ENCODE data around the gene PRKCH.

PRKCH gene

DNA sequence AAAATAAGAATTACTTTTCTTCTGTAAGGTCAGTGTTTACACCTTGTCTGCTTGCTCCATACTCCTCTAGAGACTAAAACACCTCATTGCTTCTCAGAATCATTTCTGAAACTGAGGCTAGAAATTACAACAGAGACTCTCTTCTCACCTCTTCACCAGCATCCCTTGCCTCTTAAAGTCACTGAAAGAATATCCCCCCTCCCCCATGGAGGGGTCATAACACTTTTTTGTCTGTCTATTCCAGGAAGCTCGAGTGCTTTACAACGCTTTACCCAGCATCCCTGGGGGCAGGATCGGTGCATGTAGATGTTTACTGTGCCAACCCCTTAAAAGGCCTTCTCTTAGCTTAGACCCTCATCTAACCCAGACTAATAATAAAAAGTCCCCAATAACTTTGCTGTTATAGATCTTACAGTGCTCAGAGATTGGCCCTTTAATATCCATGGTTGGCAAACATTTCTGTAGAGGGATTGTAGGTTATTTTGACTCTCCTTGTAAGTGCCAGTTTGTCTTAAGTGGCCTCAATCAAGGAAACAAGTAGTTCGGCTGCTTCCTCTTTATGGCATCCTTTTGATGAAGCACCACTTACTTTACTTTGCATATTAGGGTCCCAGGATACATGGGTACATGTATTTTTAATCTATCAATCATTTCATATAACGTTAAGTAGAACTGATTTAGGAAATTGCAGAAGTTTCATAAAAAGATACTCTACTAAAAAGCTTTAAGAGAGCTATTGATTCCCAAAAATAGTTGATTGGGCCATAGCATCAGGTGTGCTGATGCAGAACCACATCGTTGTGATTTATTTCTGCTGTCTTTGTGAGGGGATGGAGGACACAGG lies 29.3 kb downstream of the PRKCH start:
- no peak overlapping the region for H2BK15ac ChIP-seq (ENCODE audit: low read depth, poor library complexity, severe bottlenecking)
- no peak overlapping the region for H3K23ac ChIP-seq (ENCODE audit: low read length in 2 of 2)
- no peak overlapping the region for H3K9ac ChIP-seq (ENCODE audit: low read length)
- no peaks in the 10 kb centered on the region for H3K9me3 ChIP-seq (ENCODE audit: control insufficient read depth, low read length)
- H3K27ac ChIP-seq (ENCODE audit: low read length, poor library complexity, severe bottlenecking), result no peak overlapping the region
- H2AK5ac ChIP-seq (ENCODE audit: low read length, severe bottlenecking), result no peak overlapping the region
- no peak for DNase-seq
- H3K4me3 ChIP-seq (ENCODE audit: insufficient read depth in 1 of 2, low read depth in 1 of 2, low read length in 2 of 2), result no peak overlapping the region
- H3K4ac ChIP-seq (ENCODE audit: low read depth in 1 of 2, low read length in 2 of 2), result no peak overlapping the region
- no peak overlapping the region for H2BK120ac ChIP-seq (ENCODE audit: low read depth, low read length)
- no peak overlapping the region for H2AFZ ChIP-seq (ENCODE audit: low read depth, low read length)
- no peak overlapping the region for H3K14ac ChIP-seq (ENCODE audit: low read length in 2 of 2)
- no peak overlapping the region for H4K8ac ChIP-seq (ENCODE audit: low read length)
- H3K27me3 ChIP-seq (ENCODE audit: control insufficient read depth in 1 of 2, insufficient read depth in 1 of 2, low read length in 2 of 2), result peaks cover 0 to 6% of the 10 kb centered on the region in 2 experiments
- no peak overlapping the region for H2BK5ac ChIP-seq (ENCODE audit: low read depth, low read length, poor library complexity, severe bottlenecking)
- H3K18ac ChIP-seq (ENCODE audit: low read depth in 1 of 2, low read length in 2 of 2), result no peak overlapping the region
- H3K4me1 ChIP-seq (ENCODE audit: control insufficient read depth, insufficient read depth, low read depth, low read length), result peaks cover under 1% of the 10 kb centered on the region
- H4K91ac ChIP-seq (ENCODE audit: low read length), result no peak overlapping the region
- H3K36me3 ChIP-seq (ENCODE audit: control insufficient read depth in 1 of 2, insufficient read depth in 2 of 2, low read depth in 1 of 2, low read length in 2 of 2), result no peaks in the 10 kb centered on the region
- no peak overlapping the region for H3K4me2 ChIP-seq (ENCODE audit: low read length, poor library complexity, severe bottlenecking)
- WGBS, result 87% methylated on average over 5 of the region's 6 CpGs
- H3K79me1 ChIP-seq (replicated peaks; ENCODE audit: low read length, poor library complexity, severe bottlenecking), result no peaks in the 10 kb centered on the region
- no peak overlapping the region for H2BK12ac ChIP-seq (ENCODE audit: low read length in 2 of 2)

- Histone ChIP-seq H3K4me3 (ENCODE audit: insufficient read depth in 1 of 2, low read depth in 1 of 2, low read length in 2 of 2) (no peak overlapping the region), H3K36me3 (ENCODE audit: control insufficient read depth in 1 of 2, insufficient read depth in 2 of 2, low read depth in 1 of 2, low read length in 2 of 2) (no peaks in the 10 kb centered on the region), H4K8ac (ENCODE audit: low read length) (no peak overlapping the region), H2BK120ac (ENCODE audit: low read depth, low read length) (no peak overlapping the region), H3K79me1 (replicated peaks; ENCODE audit: low read length, poor library complexity, severe bottlenecking) (no peaks in the 10 kb centered on the region), H4K91ac (ENCODE audit: low read length) (no peak overlapping the region), H2BK12ac (ENCODE audit: low read length in 2 of 2) (no peak overlapping the region), H3K14ac (ENCODE audit: low read length in 2 of 2) (no peak overlapping the region), H3K9me3 (ENCODE audit: control insufficient read depth, low read length) (no peaks in the 10 kb centered on the region), H2AFZ (ENCODE audit: low read depth, low read length) (no peak overlapping the region), H3K4me2 (ENCODE audit: low read length, poor library complexity, severe bottlenecking) (no peak overlapping the region), H2BK15ac (ENCODE audit: low read depth, poor library complexity, severe bottlenecking) (no peak overlapping the region), H3K18ac (ENCODE audit: low read depth in 1 of 2, low read length in 2 of 2) (no peak overlapping the region), H3K27ac (ENCODE audit: low read length, poor library complexity, severe bottlenecking) (no peak overlapping the region), H3K23ac (ENCODE audit: low read length in 2 of 2) (no peak overlapping the region), H3K27me3 (ENCODE audit: control insufficient read depth in 1 of 2, insufficient read depth in 1 of 2, low read length in 2 of 2) (peaks cover 0 to 6% of the 10 kb centered on the region in 2 experiments), H2BK5ac (ENCODE audit: low read depth, low read length, poor library complexity, severe bottlenecking) (no peak overlapping the region), H3K9ac (ENCODE audit: low read length) (no peak overlapping the region), H2AK5ac (ENCODE audit: low read length, severe bottlenecking) (no peak overlapping the region), H3K4me1 (ENCODE audit: control insufficient read depth, insufficient read depth, low read depth, low read length) (peaks cover 5% of the 10 kb centered on the region), H3K4ac (ENCODE audit: low read depth in 1 of 2, low read length in 2 of 2) (no peak overlapping the region)
- 91% methylated on average over 6 of the region's 6 CpGs for WGBS
- no peak for DNase-seq
Measured at GRCh38 chr14:61351477-61351876, 30.1 kb downstream of the PRKCH start.

GRCh38 chr14:61355892-61356325 lies 34.5 kb downstream of the PRKCH start:
- no peak overlapping the region for H3K18ac ChIP-seq (ENCODE audit: low read depth in 1 of 2, low read length in 2 of 2)
- H3K36me3 ChIP-seq (ENCODE audit: control insufficient read depth in 1 of 2, insufficient read depth in 2 of 2, low read depth in 1 of 2, low read length in 2 of 2), result no peaks in the 10 kb centered on the region
- H2BK120ac ChIP-seq (ENCODE audit: low read depth, low read length), result no peak overlapping the region
- no peak overlapping the region for H3K4me2 ChIP-seq (ENCODE audit: low read length, poor library complexity, severe bottlenecking)
- H2AK5ac ChIP-seq (ENCODE audit: low read length, severe bottlenecking), result no peak overlapping the region
- no peak overlapping the region for H3K23ac ChIP-seq (ENCODE audit: low read length in 2 of 2)
- no peaks in the 10 kb centered on the region for H3K9me3 ChIP-seq (ENCODE audit: control insufficient read depth, low read length)
- no peak overlapping the region for H3K4ac ChIP-seq (ENCODE audit: low read depth in 1 of 2, low read length in 2 of 2)
- DNase-seq, result no peak
- no peaks in the 10 kb centered on the region for H3K79me1 ChIP-seq (replicated peaks; ENCODE audit: low read length, poor library complexity, severe bottlenecking)
- H2AFZ ChIP-seq (ENCODE audit: low read depth, low read length), result no peak overlapping the region
- no peak overlapping the region for H2BK5ac ChIP-seq (ENCODE audit: low read depth, low read length, poor library complexity, severe bottlenecking)
- H3K27me3 ChIP-seq (ENCODE audit: control insufficient read depth in 1 of 2, insufficient read depth in 1 of 2, low read length in 2 of 2), result peaks cover 0 to 9% of the 10 kb centered on the region in 2 experiments
- H3K27ac ChIP-seq (ENCODE audit: low read length, poor library complexity, severe bottlenecking), result no peak overlapping the region
- H3K9ac ChIP-seq (ENCODE audit: low read length), result no peak overlapping the region
- H3K4me3 ChIP-seq (ENCODE audit: insufficient read depth in 1 of 2, low read depth in 1 of 2, low read length in 2 of 2), result no peak overlapping the region
- H3K14ac ChIP-seq (ENCODE audit: low read length in 2 of 2), result peak overlapping the region in 1 of 2 experiments; percentile 3
- no peak overlapping the region for H2BK12ac ChIP-seq (ENCODE audit: low read length in 2 of 2)
- H4K91ac ChIP-seq (ENCODE audit: low read length), result no peak overlapping the region
- WGBS, result 33% methylated on average over 6 of the region's 6 CpGs
- H2BK15ac ChIP-seq (ENCODE audit: low read depth, poor library complexity, severe bottlenecking), result no peak overlapping the region
- peaks cover 5% of the 10 kb centered on the region for H3K4me1 ChIP-seq (ENCODE audit: control insufficient read depth, insufficient read depth, low read depth, low read length)
- no peak overlapping the region for H4K8ac ChIP-seq (ENCODE audit: low read length)

- no peak for DNase-seq
- Histone ChIP-seq H3K4me2 (ENCODE audit: low read length, poor library complexity, severe bottlenecking) (no peak overlapping the region), H2BK12ac (ENCODE audit: low read length in 2 of 2) (no peak overlapping the region), H3K4ac (ENCODE audit: low read depth in 1 of 2, low read length in 2 of 2) (no peak overlapping the region), H3K4me1 (ENCODE audit: control insufficient read depth, insufficient read depth, low read depth, low read length) (peaks cover 5% of the 10 kb centered on the region), H3K18ac (ENCODE audit: low read depth in 1 of 2, low read length in 2 of 2) (no peak overlapping the region), H3K14ac (ENCODE audit: low read length in 2 of 2) (no peak overlapping the region), H3K23ac (ENCODE audit: low read length in 2 of 2) (no peak overlapping the region), H3K4me3 (ENCODE audit: insufficient read depth in 1 of 2, low read depth in 1 of 2, low read length in 2 of 2) (no peak overlapping the region), H2BK5ac (ENCODE audit: low read depth, low read length, poor library complexity, severe bottlenecking) (no peak overlapping the region), H3K9me3 (ENCODE audit: control insufficient read depth, low read length) (no peaks in the 10 kb centered on the region), H3K27me3 (ENCODE audit: control insufficient read depth in 1 of 2, insufficient read depth in 1 of 2, low read length in 2 of 2) (peaks cover 0 to 10% of the 10 kb centered on the region in 2 experiments), H3K27ac (ENCODE audit: low read length, poor library complexity, severe bottlenecking) (no peak overlapping the region), H2BK15ac (ENCODE audit: low read depth, poor library complexity, severe bottlenecking) (no peak overlapping the region), H3K36me3 (ENCODE audit: control insufficient read depth in 1 of 2, insufficient read depth in 2 of 2, low read depth in 1 of 2, low read length in 2 of 2) (no peaks in the 10 kb centered on the region), H3K9ac (ENCODE audit: low read length) (no peak overlapping the region), H4K91ac (ENCODE audit: low read length) (no peak overlapping the region), H3K79me1 (replicated peaks; ENCODE audit: low read length, poor library complexity, severe bottlenecking) (no peaks in the 10 kb centered on the region), H2BK120ac (ENCODE audit: low read depth, low read length) (no peak overlapping the region), H2AFZ (ENCODE audit: low read depth, low read length) (no peak overlapping the region), H4K8ac (ENCODE audit: low read length) (no peak overlapping the region), H2AK5ac (ENCODE audit: low read length, severe bottlenecking) (no peak overlapping the region)
- 87% methylated on average over 4 of the region's 4 CpGs for WGBS
Measured at GRCh38 chr14:61357123-61357522, 35.7 kb downstream of the PRKCH start.

Data from mesenchymal stem cell (in vitro differentiated cells and primary cell).